ENCODE results near the gene BANK1. TPM values are rescaled to one million over a fixed set of nuclear protein-coding genes. Genes with fewer than 3 reads are reported as not detected.
"Not testable (repeated sequence)": the region's sequence is repeated elsewhere in the genome, so short reads cannot be mapped to it uniquely, and the experiment has no call there.

Gene BANK1
- total RNA-seq, 1 experiment from 2014 or later: 1.1 TPM

DNA sequence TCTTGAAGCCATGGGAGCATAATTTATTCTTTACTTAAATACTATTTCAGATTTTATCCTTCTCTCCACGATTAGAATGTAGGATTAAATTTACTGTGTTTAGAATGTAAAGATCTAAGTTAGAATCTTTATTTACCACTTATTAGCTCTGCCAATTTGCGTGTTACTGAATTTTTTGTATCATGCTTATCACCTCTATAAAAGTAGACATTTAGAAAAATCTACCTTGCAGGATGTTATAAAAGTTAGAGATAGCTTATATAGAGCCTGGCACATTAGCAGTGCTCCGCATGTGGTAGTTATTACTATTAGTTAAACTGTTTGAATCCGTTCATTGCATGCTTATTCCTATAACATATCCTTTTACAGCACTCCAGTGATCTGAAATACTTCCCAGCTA, 97.9 kb downstream of the BANK1 start:
- Histone ChIP-seq H3K23ac (ENCODE audit: insufficient read length, low read depth, low read length) (no peak overlapping the region), H2BK15ac (ENCODE audit: low read depth, low read length) (no peak overlapping the region), H3K27ac (ENCODE audit: insufficient read length, low read depth, low read length) (no peak overlapping the region), H2AFZ (ENCODE audit: low read length) (no peak overlapping the region), H3K79me2 (ENCODE audit: insufficient read depth, low read length) (no peaks in the 10 kb centered on the region), H2AK5ac (ENCODE audit: insufficient read length, low read length) (no peak overlapping the region), H3K14ac (ENCODE audit: insufficient read depth, low read length) (no peak overlapping the region), H4K8ac (replicated peaks; ENCODE audit: insufficient read length, low read depth, low read length) (no peak overlapping the region), H3K4ac (ENCODE audit: low read depth, low read length) (no peak overlapping the region), H3K9ac (ENCODE audit: extremely low read depth, insufficient read length, low read length) (no peak overlapping the region), H2BK12ac (ENCODE audit: insufficient read length, low read depth, low read length) (no peak overlapping the region), H3K79me1 (ENCODE audit: insufficient read depth, low read depth, low read length, poor library complexity, severe bottlenecking) (no peaks in the 10 kb centered on the region), H3K4me1 (ENCODE audit: insufficient read depth, low read length) (no peaks in the 10 kb centered on the region), H2BK20ac (ENCODE audit: low read depth, low read length, poor library complexity, severe bottlenecking) (no peak overlapping the region), H2BK5ac (ENCODE audit: insufficient read length, low read length) (no peak overlapping the region), H3K27me3 (ENCODE audit: insufficient read depth, low read length) (no peaks in the 10 kb centered on the region), H3K18ac (ENCODE audit: insufficient read length, low read depth, low read length) (no peak overlapping the region), H4K5ac (ENCODE audit: insufficient read length, low read depth, low read length) (no peak overlapping the region), H3K56ac (ENCODE audit: insufficient read length, low read depth, low read length) (no peak overlapping the region), H3K4me2 (ENCODE audit: insufficient read depth, insufficient read length, low read length) (no peak overlapping the region), H3K9me3 (ENCODE audit: control insufficient read depth, low read depth, low read length) (no peaks in the 10 kb centered on the region), H2BK120ac (ENCODE audit: low read depth, low read length, poor library complexity, severe bottlenecking) (no peak overlapping the region), H3K23me2 (ENCODE audit: insufficient read length, low read depth, low read length, poor library complexity, severe bottlenecking) (no peaks in the 10 kb centered on the region), H4K20me1 (ENCODE audit: control insufficient read depth, insufficient read depth, insufficient read length) (no peaks in the 10 kb centered on the region), H3T11ph (ENCODE audit: low read length) (no peak overlapping the region), H4K91ac (ENCODE audit: insufficient read length, low read depth, low read length) (no peak overlapping the region)
- DNase-seq: no peak
- Mint-ChIP-seq H3K36me3 (ENCODE audit: insufficient read depth in 1 of 3, low read depth in 3 of 3) (no peaks in the 10 kb centered on the region), H3K4me3 (no peak overlapping the region), H3K27me3 (ENCODE audit: low read depth) (no peaks in the 10 kb centered on the region), H3K9me3 (no peaks in the 10 kb centered on the region; a peak in 1 of 5 replicates), H3K27ac (no peak overlapping the region), H3K4me1 (peaks cover 0 to 2% of the 10 kb centered on the region in 2 experiments; a peak in 1 of 4 replicates)
- no peak for TF ChIP-seq CTCF (conservative IDR thresholded peaks at IDR 0.05)
- no CpG with 5 or more reads among the region's 4 CpGs for whole genome bisulfite sequencing (ENCODE audit: extremely low coverage, insufficient read length, low lambda C conversion rate)

DNA sequence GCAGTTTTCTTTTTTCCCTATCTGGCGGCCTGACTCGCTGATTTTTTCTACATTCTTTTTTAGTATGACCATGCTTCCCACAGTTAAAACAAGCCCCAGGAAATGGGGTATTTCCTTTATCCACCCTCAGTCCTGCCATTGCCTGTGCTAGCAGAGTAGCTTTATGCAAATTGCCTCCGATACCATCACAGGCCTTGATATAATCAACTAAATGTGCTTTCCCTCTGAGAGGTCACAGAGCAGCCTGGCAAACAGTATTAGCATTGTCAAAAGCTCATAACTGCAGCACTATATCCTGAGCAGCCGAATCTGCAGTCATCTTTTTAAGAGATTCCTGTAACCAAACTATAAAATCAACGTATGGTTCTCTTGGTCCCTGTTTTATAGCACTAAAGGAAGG, 115.0 kb downstream of the BANK1 start:
- H2BK5ac ChIP-seq (ENCODE audit: insufficient read length, low read length); H4K91ac ChIP-seq (ENCODE audit: insufficient read length, low read depth, low read length); H3K4me1 ChIP-seq (ENCODE audit: insufficient read depth, low read length); H3K36me3 Mint-ChIP-seq (ENCODE audit: insufficient read depth in 1 of 3, low read depth in 3 of 3); H2BK120ac ChIP-seq (ENCODE audit: low read depth, low read length, poor library complexity, severe bottlenecking); H3K27me3 Mint-ChIP-seq (ENCODE audit: low read depth); H3K4me2 ChIP-seq (ENCODE audit: insufficient read depth, insufficient read length, low read length); H3K23ac ChIP-seq (ENCODE audit: insufficient read length, low read depth, low read length); H2BK20ac ChIP-seq (ENCODE audit: low read depth, low read length, poor library complexity, severe bottlenecking); H3K27me3 ChIP-seq (ENCODE audit: insufficient read depth, low read length); H3K79me2 ChIP-seq (ENCODE audit: insufficient read depth, low read length); H3K9ac ChIP-seq (ENCODE audit: extremely low read depth, insufficient read length, low read length); H3K27ac ChIP-seq (ENCODE audit: insufficient read length, low read depth, low read length); H3T11ph ChIP-seq (ENCODE audit: low read length); H2AK5ac ChIP-seq (ENCODE audit: insufficient read length, low read length); H3K79me1 ChIP-seq (ENCODE audit: insufficient read depth, low read depth, low read length, poor library complexity, severe bottlenecking); H3K4me1 Mint-ChIP-seq; H3K56ac ChIP-seq (ENCODE audit: insufficient read length, low read depth, low read length); H2BK12ac ChIP-seq (ENCODE audit: insufficient read length, low read depth, low read length); H3K27ac Mint-ChIP-seq; H4K8ac ChIP-seq (replicated peaks; ENCODE audit: insufficient read length, low read depth, low read length); H3K4ac ChIP-seq (ENCODE audit: low read depth, low read length); DNase-seq; H4K5ac ChIP-seq (ENCODE audit: insufficient read length, low read depth, low read length); H3K4me3 Mint-ChIP-seq; H4K20me1 ChIP-seq (ENCODE audit: control insufficient read depth, insufficient read depth, insufficient read length); H3K23me2 ChIP-seq (ENCODE audit: insufficient read length, low read depth, low read length, poor library complexity, severe bottlenecking); H2BK15ac ChIP-seq (ENCODE audit: low read depth, low read length); H3K18ac ChIP-seq (ENCODE audit: insufficient read length, low read depth, low read length); H3K9me3 ChIP-seq (ENCODE audit: control insufficient read depth, low read depth, low read length); H2AFZ ChIP-seq (ENCODE audit: low read length); H3K14ac ChIP-seq (ENCODE audit: insufficient read depth, low read length): not testable (repeated sequence)
- WGBS (ENCODE audit: extremely low coverage, insufficient read length, low lambda C conversion rate): no CpG with 5 or more reads among the region's 5 CpGs
- peaks cover 3 to 18% of the 10 kb centered on the region in 2 experiments; a peak in 4 of 5 replicates for H3K9me3 Mint-ChIP-seq

All from H9 (cell line).